AG04450 (cell line): Measurements from ENCODE around the gene RPL28. TPM values are rescaled to one million over a fixed set of nuclear protein-coding genes. Genes with fewer than 3 reads are reported as not detected.

Experiments used
- CTCF ChIA-PET: fragments of 300-600, 350-600 bp; formaldehyde crosslinking; extraction: SDS; loops from one replicate; lab custom pipeline; 2022; ENCODE audit warnings: antibody characterized with exemption, inconsistent platforms; lab: Charles Lee
- POLR2A ChIA-PET: fragments of 350-600 bp; formaldehyde crosslinking; extraction: SDS; loops from one replicate; lab custom pipeline; 2021; ENCODE audit warnings: antibody characterized with exemption, inconsistent platforms; lab: Yijun Ruan, JAX
- DNase-seq: peaks from one replicate; pipeline ENCODE4 v3.0.0-alpha.2; 2011; ENCODE audit warnings: low read depth, low spot score
- H3K27ac ChIP-seq: one replicate; pipeline ENCODE4 v1.5.1; 2012; ENCODE audit warnings: low read depth, low read length, control low read depth
- H3K27me3 ChIP-seq: one replicate; pipeline ENCODE4 v1.6.0; 2012; ENCODE audit warnings: low read length; ENCODE audit not compliant: control insufficient read depth, insufficient read depth
- H3K4me3 ChIP-seq: 2 replicates; pipeline ENCODE4 v1.5.1; 2011; ENCODE audit warnings: mild to moderate bottlenecking, low read depth, low read length, control low read depth
- H3K9me3 ChIP-seq: 2 replicates; pipeline ENCODE4 v1.5.1; 2012; ENCODE audit warnings: low read length; ENCODE audit not compliant: control insufficient read depth, insufficient read depth
- polyA plus RNA-seq: library from polyadenylated mRNA; depleted of rRNA; stranded (reverse); fragments of >200 nt; gene quantifications from 2 replicates; pipeline ENCODE4 v1.2.3, GENCODE V29; 2011
- TF ChIP-seq, protein P1 (sequence below): IDR thresholded peaks from 2 replicates; pipeline ENCODE4 v1.5.1; 2011; ENCODE audit warnings: low read depth, low read length, control low read depth, inconsistent platforms

Gene RPL28
- polyA plus RNA-seq, 1 experiment, result 325 TPM

DNA sequence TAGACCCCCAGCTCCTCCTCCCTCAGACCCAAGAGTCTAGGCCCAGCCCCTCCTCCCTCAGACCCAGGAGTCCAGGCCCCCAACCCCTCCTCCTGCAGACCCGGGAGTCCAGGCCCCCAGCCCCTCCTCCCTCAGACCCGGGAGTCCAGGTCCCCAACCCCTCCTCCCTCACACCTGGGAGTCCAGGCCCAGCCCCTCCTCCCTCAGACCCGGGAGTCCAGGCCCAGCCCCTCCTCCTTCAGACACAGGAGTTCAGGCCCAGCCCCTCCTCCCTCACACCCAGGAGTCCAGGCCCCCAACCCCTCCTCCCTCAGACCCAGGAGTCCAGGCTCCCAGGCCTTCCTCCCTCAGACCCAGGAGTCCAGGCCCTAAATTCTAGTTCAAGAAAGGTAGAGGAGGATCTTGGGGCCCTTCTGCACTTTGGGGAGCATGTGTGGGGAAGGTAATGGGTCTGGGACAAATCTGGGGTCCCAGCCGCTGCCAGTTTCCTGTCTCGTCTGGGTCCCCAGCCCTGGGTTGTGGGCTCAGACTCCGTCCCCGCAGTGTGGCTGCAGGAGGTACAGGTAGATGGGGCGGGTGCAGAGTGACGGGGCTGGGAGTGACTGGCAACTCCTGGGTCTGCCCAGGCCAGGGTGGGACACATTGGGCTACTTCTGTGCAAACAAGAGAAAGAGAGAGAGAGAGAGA lies 12.3 kb upstream of the RPL28 start:
- Histone ChIP-seq H3K4me3 (no peak overlapping the region), H3K27me3 (no peaks in the 10 kb centered on the region), H3K27ac (peak overlapping the region; percentile 87), H3K9me3 (no peaks in the 10 kb centered on the region; the same call in 1 of the 2 replicates)
- ChIA-PET CTCF (interaction anchor here (1.6 kb wide), 1 partner anchor 72 kb away, joined by 3 read pairs; no protein-coding TSS in a partner anchor), POLR2A (interaction anchor here (0.8 to 2.1 kb wide), 8 partner anchors 9 to 63 kb away, joined by 3 to 13 read pairs (median 4); partner anchors contain the start of genes TMEM238 and UBE2S)
- TF ChIP-seq, protein P1, sequence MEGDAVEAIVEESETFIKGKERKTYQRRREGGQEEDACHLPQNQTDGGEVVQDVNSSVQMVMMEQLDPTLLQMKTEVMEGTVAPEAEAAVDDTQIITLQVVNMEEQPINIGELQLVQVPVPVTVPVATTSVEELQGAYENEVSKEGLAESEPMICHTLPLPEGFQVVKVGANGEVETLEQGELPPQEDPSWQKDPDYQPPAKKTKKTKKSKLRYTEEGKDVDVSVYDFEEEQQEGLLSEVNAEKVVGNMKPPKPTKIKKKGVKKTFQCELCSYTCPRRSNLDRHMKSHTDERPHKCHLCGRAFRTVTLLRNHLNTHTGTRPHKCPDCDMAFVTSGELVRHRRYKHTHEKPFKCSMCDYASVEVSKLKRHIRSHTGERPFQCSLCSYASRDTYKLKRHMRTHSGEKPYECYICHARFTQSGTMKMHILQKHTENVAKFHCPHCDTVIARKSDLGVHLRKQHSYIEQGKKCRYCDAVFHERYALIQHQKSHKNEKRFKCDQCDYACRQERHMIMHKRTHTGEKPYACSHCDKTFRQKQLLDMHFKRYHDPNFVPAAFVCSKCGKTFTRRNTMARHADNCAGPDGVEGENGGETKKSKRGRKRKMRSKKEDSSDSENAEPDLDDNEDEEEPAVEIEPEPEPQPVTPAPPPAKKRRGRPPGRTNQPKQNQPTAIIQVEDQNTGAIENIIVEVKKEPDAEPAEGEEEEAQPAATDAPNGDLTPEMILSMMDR, result no peak
- DNase-seq, result no peak

DNA sequence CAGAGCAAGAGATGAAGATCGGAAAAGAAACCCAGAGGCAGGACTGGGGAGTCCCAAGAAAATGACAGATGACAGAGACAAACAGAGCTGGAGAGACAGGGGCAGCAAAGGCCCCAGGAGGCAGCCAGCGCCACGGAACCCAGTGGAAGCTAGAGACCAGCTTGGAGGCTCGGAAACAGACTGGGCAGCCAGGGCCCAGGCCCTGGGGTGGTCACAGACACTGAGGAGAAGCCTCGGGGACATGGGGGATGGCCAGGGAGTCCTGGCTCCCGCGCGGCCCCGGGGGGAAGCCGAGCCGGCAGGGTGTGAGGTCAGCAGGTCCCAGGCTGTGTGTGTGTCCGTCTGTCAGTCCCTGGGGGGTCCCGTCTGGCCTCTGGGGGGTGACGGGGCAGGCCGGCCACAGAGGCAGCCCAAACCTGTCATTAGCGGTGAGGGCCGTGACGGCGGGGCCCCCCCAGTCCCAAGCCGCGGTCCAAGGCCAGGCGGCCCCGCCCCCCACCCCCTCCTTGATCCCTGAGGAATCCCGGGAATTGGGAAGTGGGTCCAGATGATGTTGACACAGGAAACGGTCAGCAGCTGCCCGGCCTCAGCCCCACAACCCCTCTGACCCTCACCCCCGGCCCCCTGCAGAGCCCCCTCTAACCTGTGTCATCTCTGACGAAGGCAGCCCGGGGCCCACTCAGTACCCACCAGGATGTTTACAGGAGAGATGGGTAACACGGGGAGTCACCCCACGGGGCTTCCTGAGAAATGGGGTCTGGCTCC lies 11.6 kb upstream of the RPL28 start:
- peak overlapping the region; percentile 87 for H3K27ac ChIP-seq
- TF ChIP-seq, protein P1, result no peak
- DNase-seq, result peak; percentile 53
- no peak overlapping the region for H3K4me3 ChIP-seq
- CTCF ChIA-PET, result no interaction called here
- no peaks in the 10 kb centered on the region; the same call in 1 of the 2 replicates for H3K9me3 ChIP-seq
- POLR2A ChIA-PET, result interaction anchor here (0.9 to 1.5 kb wide), 2 partner anchors 10 to 15 kb away, joined by 3 to 4 read pairs; partner anchors contain the start of gene TMEM238
- no peaks in the 10 kb centered on the region for H3K27me3 ChIP-seq

DNA sequence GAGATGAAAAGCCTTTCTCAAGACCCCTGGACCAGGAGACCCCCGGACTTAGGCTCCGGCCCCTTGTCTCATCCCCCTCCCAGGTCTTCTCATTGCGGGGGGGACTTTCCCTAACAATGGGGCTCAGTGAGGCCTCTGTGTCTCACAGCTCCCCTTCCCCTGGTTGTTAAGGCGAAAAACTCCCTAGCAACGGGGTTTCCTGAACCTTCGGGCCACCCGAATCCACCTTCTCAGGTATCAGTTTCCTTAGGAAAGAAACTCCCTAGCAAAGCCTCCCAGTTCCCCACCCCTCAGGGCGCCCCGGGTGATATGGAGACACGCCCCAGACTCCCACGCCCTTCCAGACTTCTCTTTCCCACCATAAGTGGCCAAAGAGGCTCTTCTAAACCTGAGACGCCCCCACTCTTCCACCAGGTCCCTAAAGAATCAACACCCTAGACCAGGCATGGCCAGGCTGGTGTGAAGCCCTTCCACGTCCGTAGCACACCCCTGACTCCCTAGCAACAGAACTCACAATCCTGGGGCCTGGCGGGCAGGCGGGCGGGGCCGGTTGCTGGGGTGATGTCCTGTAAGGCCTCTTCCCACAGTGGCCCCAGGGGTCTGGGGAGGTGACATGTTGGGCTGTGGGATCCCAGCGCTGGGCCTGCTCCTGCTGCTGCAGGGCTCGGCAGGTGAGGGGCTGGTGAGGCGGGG lies 9.3 kb upstream of the RPL28 start, which contains the start of gene TMEM190:
Gene TMEM190 (plus strand): TSS at position 586 of the 693 bp plus-strand sequence. CDS start 28 bp downstream, at position 614.
- TF ChIP-seq, protein P1, result no peak
- Histone ChIP-seq H3K27me3 (no peaks in the 10 kb centered on the region), H3K4me3 (no peak within 1 kb of the TSS), H3K27ac (no peak within 1 kb of the TSS), H3K9me3 (no peaks in the 10 kb centered on the region; the same call in 1 of the 2 replicates)
- no peak for DNase-seq
- ChIA-PET POLR2A (no interaction called here), CTCF (interaction anchor here (1.4 kb wide), 1 partner anchor 91 kb away, joined by 4 read pairs; no protein-coding TSS in a partner anchor)

DNA sequence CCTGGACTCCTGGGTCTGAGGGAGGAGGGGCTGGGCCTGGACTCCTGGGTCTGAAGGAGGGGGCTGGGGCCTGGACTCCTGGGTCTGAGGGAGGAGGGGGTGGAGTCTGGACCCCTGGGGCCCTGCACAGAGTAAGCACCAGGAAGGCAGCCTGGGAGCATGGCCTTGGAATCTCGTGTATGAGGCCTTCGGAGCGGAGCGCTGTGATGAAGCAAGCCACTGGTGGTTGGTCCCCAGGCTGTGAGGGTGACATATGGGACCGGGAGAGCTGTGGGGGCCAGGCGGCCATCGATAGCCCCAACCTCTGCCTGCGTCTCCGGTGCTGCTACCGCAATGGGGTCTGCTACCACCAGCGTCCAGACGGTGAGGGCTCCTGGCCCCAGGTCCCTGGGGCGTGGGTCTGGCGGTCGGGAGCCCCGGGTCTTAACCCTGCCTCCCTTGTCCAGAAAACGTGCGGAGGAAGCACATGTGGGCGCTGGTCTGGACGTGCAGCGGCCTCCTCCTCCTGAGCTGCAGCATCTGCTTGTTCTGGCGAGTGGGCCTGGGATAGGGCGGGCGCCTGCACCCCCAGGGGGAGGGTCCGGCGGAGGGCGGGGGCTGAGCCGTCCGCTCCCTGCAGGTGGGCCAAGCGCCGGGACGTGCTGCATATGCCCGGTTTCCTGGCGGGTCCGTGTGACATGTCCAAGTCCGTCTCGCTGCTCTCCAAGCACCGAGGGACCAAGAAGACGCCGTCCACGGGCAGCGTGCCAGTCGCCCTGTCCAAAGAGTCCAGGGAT lies 8.2 kb upstream of the RPL28 start:
- Histone ChIP-seq H3K4me3 (no peak overlapping the region), H3K9me3 (no peaks in the 10 kb centered on the region; the same call in 1 of the 2 replicates), H3K27me3 (no peaks in the 10 kb centered on the region), H3K27ac (no peak overlapping the region)
- no peak for DNase-seq
- TF ChIP-seq, protein P1, result no peak
- POLR2A ChIA-PET, result no interaction called here
- CTCF ChIA-PET, result no interaction called here
